ENCODE results near the gene CD34. TPM values are rescaled to one million over a fixed set of nuclear protein-coding genes. Genes with fewer than 3 reads are reported as not detected.
A peak's percentile ranks its signal among the peaks of the same experiment; 100 is the strongest.

The CD34 gene
- total and polyA plus RNA-seq, 2 experiments from 2014 or later, result 0.34 TPM; not detected in 1

DNA sequence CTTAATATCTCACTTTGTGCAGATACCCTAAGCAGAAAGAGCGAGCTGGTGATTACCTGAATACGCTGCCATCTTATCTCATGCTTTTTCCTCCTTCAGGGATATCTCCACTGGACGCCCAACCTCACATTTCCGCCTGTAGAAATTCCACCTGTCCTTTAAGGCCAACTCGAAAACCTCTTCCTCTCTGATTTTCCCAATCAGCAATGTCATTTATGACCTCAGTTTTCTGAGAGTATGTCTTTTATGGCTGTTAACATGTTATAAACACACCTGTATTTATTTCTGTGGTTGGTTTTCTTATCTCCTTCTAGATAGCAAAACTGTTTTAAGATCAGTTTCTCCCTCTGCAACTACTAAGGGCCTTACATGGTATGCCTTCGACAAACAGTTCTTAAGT is 41.1 kb downstream of the CD34 start:
- WGBS, 2 experiments (ENCODE audit: low coverage in 1 of 2, low lambda C conversion rate in 2 of 2, missing lambda C conversion rate in 2 of 2), result 77 to 79% methylated on average over 6 of the region's 6 CpGs
- no peak overlapping the region for H3K9ac ChIP-seq
- H3K4me2 ChIP-seq (ENCODE audit: unreplicated experiment), result no peak overlapping the region
- in situ Hi-C loops (cut with MboI), result loop anchor here (5.0 kb wide), 1 partner anchor 43 kb away; no protein-coding TSS in a partner anchor
- no peaks in the 10 kb centered on the region for H3F3A ChIP-seq (ENCODE audit: insufficient read depth)
- TF ChIP-seq EZH2phosphoT487 (IDR thresholded peaks at IDR 0.05; ENCODE audit: insufficient read depth, low read depth) (no peak), EZH2 (IDR thresholded peaks at IDR 0.05; ENCODE audit: insufficient read depth, poor library complexity, severe bottlenecking) (no peak)
- no peaks in the 10 kb centered on the region for H3K27me3 ChIP-seq (replicated peaks; ENCODE audit: insufficient read depth)
- H3K9me3 ChIP-seq (ENCODE audit: low read depth), result no peaks in the 10 kb centered on the region
- DNase-seq, result no peak
- H2AFZ ChIP-seq, result no peak overlapping the region
- H3K9me2 ChIP-seq (ENCODE audit: insufficient read depth), result no peaks in the 10 kb centered on the region
- H4K20me1 ChIP-seq (ENCODE audit: insufficient read depth), result no peaks in the 10 kb centered on the region
- H3K27ac ChIP-seq, result no peak overlapping the region
- no peaks in the 10 kb centered on the region for H3K36me3 ChIP-seq (ENCODE audit: low read depth)
- H3K4me1 ChIP-seq (ENCODE audit: insufficient read depth), result no peaks in the 10 kb centered on the region
- no peak overlapping the region for H3K4me3 ChIP-seq
- H3K79me2 ChIP-seq (ENCODE audit: insufficient read depth), result no peaks in the 10 kb centered on the region

DNA sequence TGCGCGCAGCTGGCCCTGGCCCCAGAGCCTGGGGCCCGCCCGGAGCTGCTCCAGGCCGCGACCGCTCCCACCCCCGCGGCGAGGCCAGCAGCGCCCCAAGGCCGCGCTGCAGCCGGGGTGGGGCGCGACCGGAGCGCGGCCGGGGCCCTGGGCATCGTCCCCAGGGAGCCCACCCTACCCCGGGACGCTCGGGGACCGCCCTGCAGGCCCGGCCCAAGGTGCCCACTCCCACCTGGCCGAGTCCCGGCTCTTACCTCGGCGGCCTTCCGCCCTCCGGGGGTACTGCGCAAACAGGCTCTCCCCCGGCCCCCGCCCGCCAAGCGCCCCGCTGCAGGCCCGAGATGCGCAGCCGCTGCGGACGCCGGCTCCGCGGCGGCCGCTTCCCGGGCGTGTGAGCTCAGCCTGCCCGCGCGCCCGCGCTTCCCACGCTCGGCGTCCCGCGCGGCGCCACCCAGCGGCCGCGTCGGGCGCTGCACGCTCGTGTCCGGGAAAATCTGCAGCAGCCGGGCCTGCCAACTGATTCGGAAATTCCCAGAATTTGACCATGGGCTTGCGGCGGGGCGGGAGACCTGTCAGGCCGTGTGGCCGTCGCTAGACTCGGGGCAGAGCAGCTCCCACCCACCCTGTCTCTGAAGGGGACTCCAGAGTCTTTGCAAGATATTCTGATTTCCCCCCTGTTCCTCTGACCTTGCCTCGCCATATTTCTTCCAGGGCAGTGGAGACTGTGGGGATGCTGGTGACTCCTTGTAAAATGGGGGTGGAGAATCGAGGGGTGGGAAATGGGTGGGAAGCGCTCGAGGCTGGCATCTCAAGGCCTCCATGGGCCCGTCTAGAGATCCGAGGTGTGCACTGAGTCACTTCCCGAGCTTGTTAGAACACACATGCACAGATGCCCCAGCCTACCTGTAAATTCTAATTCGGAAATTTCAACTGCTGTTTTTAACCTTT is 41.9 kb downstream of the CD34 start:
- Histone ChIP-seq H4K20me1 (ENCODE audit: insufficient read depth) (no peaks in the 10 kb centered on the region), H3K27me3 (replicated peaks; ENCODE audit: insufficient read depth) (no peaks in the 10 kb centered on the region), H2AFZ (peak overlapping the region; percentile 77), H3K9me3 (ENCODE audit: low read depth) (no peaks in the 10 kb centered on the region), H3K79me2 (ENCODE audit: insufficient read depth) (no peaks in the 10 kb centered on the region), H3K27ac (no peak overlapping the region), H3K9me2 (ENCODE audit: insufficient read depth) (no peaks in the 10 kb centered on the region), H3K4me2 (ENCODE audit: unreplicated experiment) (peak overlapping the region; percentile 89), H3F3A (ENCODE audit: insufficient read depth) (no peaks in the 10 kb centered on the region), H3K4me1 (ENCODE audit: insufficient read depth) (no peaks in the 10 kb centered on the region), H3K9ac (peak overlapping the region; percentile 85), H3K36me3 (ENCODE audit: low read depth) (no peaks in the 10 kb centered on the region), H3K4me3 (peak overlapping the region; percentile 81)
- TF ChIP-seq EZH2 (IDR thresholded peaks at IDR 0.05; ENCODE audit: insufficient read depth, poor library complexity, severe bottlenecking) (no peak), EZH2phosphoT487 (IDR thresholded peaks at IDR 0.05; ENCODE audit: insufficient read depth, low read depth) (no peak)
- in situ Hi-C loops (cut with MboI), result loop anchor here (5.0 kb wide), 1 partner anchor 42 kb away; no protein-coding TSS in a partner anchor
- peak; percentile 88 for DNase-seq
- 3 to 4% methylated on average over 45 to 72 of the region's 87 CpGs for WGBS, 2 experiments (ENCODE audit: low coverage in 1 of 2, low lambda C conversion rate in 2 of 2, missing lambda C conversion rate in 2 of 2)

DNA sequence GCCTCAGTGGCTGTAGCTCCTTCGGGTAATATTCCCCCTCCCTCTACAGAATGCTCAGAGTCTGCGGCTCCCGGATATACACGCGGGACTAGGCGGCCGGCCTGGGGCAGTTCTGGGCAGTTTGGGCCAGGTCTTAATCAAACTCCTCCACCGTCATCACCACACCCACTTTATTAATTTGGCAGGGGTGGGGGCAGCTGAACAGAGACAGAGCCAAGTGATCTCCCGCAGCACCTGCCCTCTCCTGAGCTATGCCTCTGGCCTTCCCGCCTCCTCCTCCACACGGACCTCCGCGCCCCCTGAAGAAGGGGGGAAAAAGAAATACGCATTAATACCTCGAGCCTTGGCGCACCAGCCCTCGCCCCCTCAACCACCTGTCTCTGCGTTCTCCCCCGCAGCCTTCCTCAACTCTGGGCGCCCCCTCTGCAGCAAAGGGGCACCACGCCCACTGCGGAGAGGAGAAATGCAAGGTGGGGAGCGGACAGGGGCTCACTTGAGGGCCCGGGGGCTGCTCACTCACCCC is 42.6 kb downstream of the CD34 start:
- H3K9me3 ChIP-seq (ENCODE audit: low read depth), result no peaks in the 10 kb centered on the region
- no peaks in the 10 kb centered on the region for H4K20me1 ChIP-seq (ENCODE audit: insufficient read depth)
- WGBS, 2 experiments (ENCODE audit: low coverage in 1 of 2, low lambda C conversion rate in 2 of 2, missing lambda C conversion rate in 2 of 2), result 5 to 6% methylated on average over 22 to 24 of the region's 24 CpGs
- TF ChIP-seq EZH2 (IDR thresholded peaks at IDR 0.05; ENCODE audit: insufficient read depth, poor library complexity, severe bottlenecking), result no peak
- TF ChIP-seq EZH2phosphoT487 (IDR thresholded peaks at IDR 0.05; ENCODE audit: insufficient read depth, low read depth), result no peak
- no peaks in the 10 kb centered on the region for H3K36me3 ChIP-seq (ENCODE audit: low read depth)
- no peaks in the 10 kb centered on the region for H3K9me2 ChIP-seq (ENCODE audit: insufficient read depth)
- H3F3A ChIP-seq (ENCODE audit: insufficient read depth), result 0 out of 2 replicates have a peak, but pooled peaks cover 1% of the 10 kb centered on the region
- H3K9ac ChIP-seq, result peak overlapping the region; percentile 85
- no peak overlapping the region for H3K27ac ChIP-seq
- H3K4me1 ChIP-seq (ENCODE audit: insufficient read depth), result no peaks in the 10 kb centered on the region
- H3K27me3 ChIP-seq (replicated peaks; ENCODE audit: insufficient read depth), result no peaks in the 10 kb centered on the region
- no peaks in the 10 kb centered on the region for H3K79me2 ChIP-seq (ENCODE audit: insufficient read depth)
- DNase-seq, result peak; percentile 63
- in situ Hi-C loops (cut with MboI), result loop anchor here (5.0 kb wide), 1 partner anchor 41 kb away; no protein-coding TSS in a partner anchor
- peak overlapping the region; percentile 89 for H3K4me2 ChIP-seq (ENCODE audit: unreplicated experiment)
- H2AFZ ChIP-seq, result peak overlapping the region; percentile 77
- H3K4me3 ChIP-seq, result peak overlapping the region; percentile 81
